Lung (tissue), 12 donors: ENCODE measurements around the gene TMEM178B. TPM values are rescaled to one million over a fixed set of nuclear protein-coding genes. Genes with fewer than 3 reads are reported as not detected.
A peak's percentile ranks its signal among the peaks of the same experiment; 100 is the strongest.
"Not testable (repeated sequence)": the region's sequence is repeated elsewhere in the genome, so short reads cannot be mapped to it uniquely, and the experiment has no call there.

Experiments used
- ATAC-seq: fragments of 200-7000 bp; cut with Tn5 transposase; one replicate; pipeline ENCODE4 v1.9.1; 2020; ENCODE audit warnings: moderate number of reproducible peaks; ENCODE audit not compliant: insufficient read depth, low FRiP score
- DNase-seq, 3 donors: peaks; one replicate each; pipeline ENCODE4 v3.0.0-alpha.2; 2013 to 2017
- H3K27ac ChIP-seq, 2 donors: one replicate each; pipeline ENCODE4 v1.5.1; 2013; ENCODE audit warnings: mild to moderate bottlenecking in 2 of 2, moderate library complexity in 2 of 2, control low read depth in 1 of 2, inconsistent platforms in 1 of 2, low read depth in 1 of 2, low read length in 1 of 2
- H3K27me3 ChIP-seq, 3 donors: one replicate each; pipeline ENCODE4 v1.5.1; 2013; ENCODE audit warnings: low read length in 2 of 3; ENCODE audit not compliant: control insufficient read depth in 3 of 3, insufficient read depth in 3 of 3
- H3K36me3 ChIP-seq, 4 donors: one replicate each; pipeline ENCODE4 v1.5.1; 2013; ENCODE audit warnings: low read length in 4 of 4, mild to moderate bottlenecking in 1 of 4, moderate library complexity in 1 of 4; ENCODE audit not compliant: control insufficient read depth in 4 of 4, insufficient read depth in 4 of 4
- H3K4me1 ChIP-seq, 5 donors: one replicate each; pipeline ENCODE4 v1.5.1; 2013; ENCODE audit warnings: low read length in 5 of 5, mild to moderate bottlenecking in 2 of 5, moderate library complexity in 1 of 5; ENCODE audit not compliant: control insufficient read depth in 5 of 5, insufficient read depth in 5 of 5
- H3K4me3 ChIP-seq: one replicate; pipeline ENCODE4 v1.5.1; 2013; ENCODE audit warnings: mild to moderate bottlenecking, control low read depth, moderate library complexity
- H3K9ac ChIP-seq, 2 donors: one replicate each; pipeline ENCODE4 v1.5.1; 2013; ENCODE audit warnings: low read length in 2 of 2, control low read depth in 1 of 2; ENCODE audit not compliant: insufficient read depth in 1 of 2
- H3K9me3 ChIP-seq, 4 donors: one replicate each; pipeline ENCODE4 v1.5.1; 2013; ENCODE audit warnings: low read length in 3 of 4, mild to moderate bottlenecking in 1 of 4, moderate library complexity in 1 of 4; ENCODE audit not compliant: control insufficient read depth in 4 of 4, insufficient read depth in 3 of 4
- CTCF ChIP-seq: IDR thresholded peaks from 2 replicates; pipeline ENCODE4 v1.5.1; 2012; ENCODE audit warnings: mild to moderate bottlenecking; ENCODE audit errors: control extremely low read depth, extremely low read depth
- WGBS, 2 donors: extraction: QIAGEN DNeasy Blood & Tissue Kit; methylation state at CpG; one replicate each; pipeline ENCODE4 v1.1.7; 2013; 5-methylcytosine and 5-hydroxymethylcytosine counted together
- polyA plus RNA-seq, 2 donors: library from polyadenylated mRNA; stranded (reverse); fragments of 200-250 nt; gene quantifications; one replicate each; pipeline ENCODE4 v1.2.1, GENCODE V29; 2013
- total RNA-seq, 2 donors: library from RNA; depleted of rRNA in 1 of 2; stranded (reverse); fragments of >200 nt in 1 of 2; gene quantifications; one replicate each; pipeline ENCODE4 v1.2.1, GENCODE V29; 2014 to 2021
- donor health status: control.
- donor health status: control.
- donor health status: Bipolar disorder and iron deficiency.
- donor health status: healthy.
- donor health status: DM: yes; HTN: yes; CAD: no.

TMEM178B gene
- total and polyA plus RNA-seq, 4 donors, result 0.04 to 2.4 (median 0.48) TPM

DNA sequence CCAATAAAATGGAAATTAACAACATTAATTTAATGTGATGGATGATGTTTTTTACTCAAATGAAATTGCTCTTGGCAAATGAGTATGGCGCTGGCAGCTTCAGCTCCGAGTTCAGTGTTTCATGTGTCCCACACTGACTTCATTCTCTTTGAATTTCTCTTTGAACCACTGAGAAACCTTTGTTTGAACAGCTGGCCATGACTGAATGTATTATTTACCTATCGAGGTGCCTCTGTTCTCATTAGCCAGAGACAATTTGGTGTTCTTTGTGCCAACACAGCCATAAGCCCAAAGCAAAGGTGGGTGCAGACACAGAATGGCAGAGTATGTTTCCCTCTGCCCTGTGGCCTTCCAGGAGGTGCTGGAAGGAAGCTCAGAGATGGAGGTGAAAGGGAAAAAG lies 42.1 kb downstream of the TMEM178B start:
- Histone ChIP-seq H3K4me3 (no peak overlapping the region), H3K36me3 (no peaks in the 10 kb centered on the region), H3K27me3 (no peaks in the 10 kb centered on the region), H3K9ac (no peak overlapping the region), H3K27ac (no peak overlapping the region), H3K4me1 (peaks cover 0 to 22% (median 6%) of the 10 kb centered on the region in 5 donors), H3K9me3 (peaks cover 0 to 3% (median 0%) of the 10 kb centered on the region in 4 donors)
- no peak for TF ChIP-seq CTCF
- WGBS, 2 donors, result 72 to 85% methylated on average over 3 of the region's 3 CpGs
- no peak for DNase-seq
- no peak for ATAC-seq

GRCh38 chr7:141116661-141117060 lies 42.8 kb downstream of the TMEM178B start:
- H3K4me1 ChIP-seq, result peaks cover 0 to 22% (median 6%) of the 10 kb centered on the region in 5 donors
- H3K27ac ChIP-seq, H3K9ac ChIP-seq, DNase-seq, H3K36me3 ChIP-seq, ATAC-seq, H3K4me3 ChIP-seq, H3K27me3 ChIP-seq, H3K9me3 ChIP-seq: not testable (repeated sequence)
- 93 to 98% methylated on average over 2 of the region's 2 CpGs for WGBS, 2 donors

- WGBS, 2 donors, result 66 to 74% methylated on average over 6 of the region's 6 CpGs
- no peaks in the 10 kb centered on the region for H3K36me3 ChIP-seq
- DNase-seq (peak; percentile 73 to 97 (median 95)), ATAC-seq (no peak)
- no peak overlapping the region for H3K4me3 ChIP-seq
- TF ChIP-seq CTCF, result no peak
- no peaks in the 10 kb centered on the region for H3K27me3 ChIP-seq
- peaks cover 0 to 3% (median 1%) of the 10 kb centered on the region in 4 donors for H3K9me3 ChIP-seq
- H3K27ac ChIP-seq, result no peak overlapping the region
- H3K9ac ChIP-seq, result no peak overlapping the region
- H3K4me1 ChIP-seq, result peaks cover 0 to 38% (median 6%) of the 10 kb centered on the region in 5 donors
Measured at GRCh38 chr7:141118767-141119166, 44.9 kb downstream of the TMEM178B start.

DNA sequence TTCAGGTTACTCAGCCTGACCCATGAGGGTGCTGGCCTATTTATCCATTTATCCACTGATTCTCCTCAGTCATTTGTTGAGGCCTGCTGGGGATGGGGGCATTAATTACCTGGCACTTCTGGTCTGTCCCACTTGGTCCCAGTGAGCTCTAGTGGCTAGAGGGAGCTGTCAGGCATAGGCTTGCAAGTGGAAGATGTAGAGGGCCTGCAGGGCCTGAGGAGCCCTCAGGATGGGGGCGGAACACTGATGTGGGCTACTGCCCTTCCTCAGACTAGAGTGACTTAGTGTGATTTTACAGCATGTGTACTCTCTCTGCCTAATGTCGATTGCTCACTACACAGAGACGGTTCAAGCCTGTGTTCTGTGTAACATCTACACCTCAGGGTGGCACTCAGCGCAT lies 45.3 kb downstream of the TMEM178B start:
- H3K36me3 ChIP-seq, result no peaks in the 10 kb centered on the region
- peaks cover 0 to 3% (median 1%) of the 10 kb centered on the region in 4 donors for H3K9me3 ChIP-seq
- H3K27ac ChIP-seq, result no peak overlapping the region
- TF ChIP-seq CTCF, result no peak
- ATAC-seq, result no peak
- H3K4me3 ChIP-seq, result no peak overlapping the region
- H3K27me3 ChIP-seq, result no peaks in the 10 kb centered on the region
- H3K4me1 ChIP-seq, result peaks cover 0 to 38% (median 6%) of the 10 kb centered on the region in 5 donors
- 92 to 93% methylated on average over 4 of the region's 4 CpGs for WGBS, 2 donors
- no peak for DNase-seq
- H3K9ac ChIP-seq, result no peak overlapping the region
